Caco-2 (cell line): ENCODE data around the gene SPATA31D1. TPM values are rescaled to one million over a fixed set of nuclear protein-coding genes. Genes with fewer than 3 reads are reported as not detected.

Source experiments
- BruUV-seq: library from RNA; stranded (reverse); fragments of 400-500 nt; replicated peaks from 2 replicates; lab custom pipeline; 2021; lab: Mats Ljungman, UMichigan
- CTCF ChIA-PET: fragments of 300-600 bp; sonication (Branson Sonifier 250); formaldehyde crosslinking; loops from one replicate; lab custom pipeline; 2022; ENCODE audit warnings: antibody characterized with exemption; lab: Charles Lee
- POLR2A ChIA-PET: fragments of 300-600 bp; sonication (Branson Sonifier 250); formaldehyde crosslinking; loops from one replicate; lab custom pipeline; 2022; ENCODE audit warnings: antibody characterized with exemption; lab: Charles Lee
- DNase-seq, 2 experiments: peaks; one replicate each; pipeline versions ENCODE4 v3.0.0 to v3.0.0-alpha.2; 2020 to 2022
- H3K27me3 ChIP-seq: replicated peaks from 2 replicates; pipeline ENCODE4 v1.6.0; 2011; ENCODE audit warnings: low read length; ENCODE audit not compliant: control insufficient read depth, insufficient read depth
- H3K36me3 ChIP-seq: 2 replicates; pipeline ENCODE4 v1.5.1; 2011; ENCODE audit warnings: low read length; ENCODE audit not compliant: control insufficient read depth, insufficient read depth
- H3K4me1 ChIP-seq: fragments of 250-450 bp; sonication (Bioruptor Pico); 2 replicates; pipeline ENCODE4 v1.5.1; 2020; ENCODE audit warnings: mild to moderate bottlenecking
- H3K4me3 ChIP-seq: 2 replicates; pipeline ENCODE4 v1.5.1; 2011; ENCODE audit warnings: low read depth, mild to moderate bottlenecking, control low read depth, low read length
- H3K9me3 ChIP-seq: fragments of 250-450 bp; sonication (Bioruptor Pico); 2 replicates; pipeline ENCODE4 v1.5.1; 2020; ENCODE audit warnings: mild to moderate bottlenecking, moderate library complexity
- H3K27ac Mint-ChIP-seq: one replicate; pipeline ENCODE4 v1.8.0; 2022; ENCODE audit warnings: mixed read lengths; ENCODE audit not compliant: unreplicated experiment
- H3K27me3 Mint-ChIP-seq: one replicate; pipeline ENCODE4 v1.8.0; 2022; ENCODE audit warnings: mixed read lengths; ENCODE audit not compliant: insufficient read depth, unreplicated experiment
- H3K36me3 Mint-ChIP-seq: one replicate; pipeline ENCODE4 v1.8.0; 2022; ENCODE audit warnings: mild to moderate bottlenecking, mixed read lengths; ENCODE audit not compliant: insufficient read depth, unreplicated experiment
- H3K4me1 Mint-ChIP-seq: one replicate; pipeline ENCODE4 v1.8.0; 2022; ENCODE audit warnings: low read depth, mixed read lengths; ENCODE audit not compliant: unreplicated experiment
- H3K4me3 Mint-ChIP-seq: one replicate; pipeline ENCODE4 v1.8.0; 2022; ENCODE audit warnings: mild to moderate bottlenecking, moderate library complexity, mixed read lengths; ENCODE audit not compliant: unreplicated experiment
- H3K9me3 Mint-ChIP-seq: one replicate; pipeline ENCODE4 v1.8.0; 2022; ENCODE audit warnings: mixed read lengths; ENCODE audit not compliant: unreplicated experiment
- CTCF ChIP-seq, 2 experiments: fragments of 200-600 bp in 1 of 2; IDR thresholded peaks; 1 replicate in 1 of 2; 2 replicates in 1 of 2; pipeline versions ENCODE4 v1.5.1 to v1.8.0; 2011 to 2022; ENCODE audit warnings: antibody characterized with exemption in 1 of 2, control low read depth in 1 of 2, inconsistent platforms in 1 of 2, low read depth in 1 of 2, low read length in 1 of 2, mild to moderate bottlenecking in 1 of 2, moderate library complexity in 1 of 2; ENCODE audit not compliant: insufficient read depth in 1 of 2, severe bottlenecking in 1 of 2, unreplicated experiment in 1 of 2
- intact Hi-C: fragments of 100-400 bp; cut with micrococcal nuclease; formaldehyde crosslinking; loops from one replicate; pipeline ENCODE4 v1.10.0; 2022; ENCODE audit not compliant: unreplicated experiment
- total RNA-seq: library from RNA; stranded (reverse); gene quantifications from 2 replicates; pipeline ENCODE4 v1.2.3, GENCODE V29; 2022

Gene SPATA31D1
- total RNA-seq, 1 experiment from 2014 or later: not detected

GRCh38 chr9:81989700-81990099, 1.1 kb downstream of the SPATA31D1 start:
- Mint-ChIP-seq H3K4me3 (no peak overlapping the region), H3K4me1 (no peaks in the 10 kb centered on the region), H3K36me3 (no peaks in the 10 kb centered on the region), H3K27me3 (peaks cover 8% of the 10 kb centered on the region), H3K27ac (no peak overlapping the region), H3K9me3 (no peaks in the 10 kb centered on the region)
- POLR2A ChIA-PET: no interaction called here
- BruUV-seq: no TSS peak
- Histone ChIP-seq H3K4me3 (no peak overlapping the region), H3K36me3 (no peaks in the 10 kb centered on the region), H3K4me1 (no peaks in the 10 kb centered on the region), H3K9me3 (no peaks in the 10 kb centered on the region), H3K27me3 (no peaks in the 10 kb centered on the region)
- no peak for TF ChIP-seq CTCF (IDR thresholded peaks at IDR 0.05; ENCODE audit: insufficient read depth in 1 of 2, low read depth in 1 of 2, low read length in 1 of 2, severe bottlenecking in 1 of 2, unreplicated experiment in 1 of 2)
- CTCF ChIA-PET: no interaction called here
- no peak for DNase-seq
- intact Hi-C loops: no loop called here

GRCh38 chr9:81993656-81994055, 5.1 kb downstream of the SPATA31D1 start:
- Histone ChIP-seq H3K4me1 (no peaks in the 10 kb centered on the region), H3K4me3 (no peak overlapping the region), H3K9me3 (no peaks in the 10 kb centered on the region), H3K36me3 (no peaks in the 10 kb centered on the region), H3K27me3 (no peaks in the 10 kb centered on the region)
- no peak for DNase-seq
- Mint-ChIP-seq H3K27me3 (peaks cover 5% of the 10 kb centered on the region), H3K36me3 (no peaks in the 10 kb centered on the region), H3K27ac (no peak overlapping the region), H3K4me3 (no peak overlapping the region), H3K9me3 (no peaks in the 10 kb centered on the region), H3K4me1 (no peaks in the 10 kb centered on the region)
- CTCF ChIA-PET: no interaction called here
- POLR2A ChIA-PET: no interaction called here
- no TSS peak for BruUV-seq
- no peak for TF ChIP-seq CTCF (IDR thresholded peaks at IDR 0.05; ENCODE audit: insufficient read depth in 1 of 2, low read depth in 1 of 2, low read length in 1 of 2, severe bottlenecking in 1 of 2, unreplicated experiment in 1 of 2)
- intact Hi-C loops: no loop called here

- DNase-seq: no peak
- no peak for TF ChIP-seq CTCF (IDR thresholded peaks at IDR 0.05; ENCODE audit: insufficient read depth in 1 of 2, low read depth in 1 of 2, low read length in 1 of 2, severe bottlenecking in 1 of 2, unreplicated experiment in 1 of 2)
- ChIA-PET CTCF (no interaction called here), POLR2A (no interaction called here)
- H3K36me3 Mint-ChIP-seq: no peaks in the 10 kb centered on the region
- Histone ChIP-seq H3K27me3 (no peaks in the 10 kb centered on the region), H3K9me3 (no peaks in the 10 kb centered on the region), H3K4me1 (no peaks in the 10 kb centered on the region), H3K4me3 (no peak overlapping the region), H3K36me3 (no peaks in the 10 kb centered on the region)
- no TSS peak for BruUV-seq
- H3K27ac Mint-ChIP-seq: no peak overlapping the region
- peaks cover 3% of the 10 kb centered on the region for H3K27me3 Mint-ChIP-seq
- no peaks in the 10 kb centered on the region for H3K9me3 Mint-ChIP-seq
- intact Hi-C loops: no loop called here
- H3K4me1 Mint-ChIP-seq: no peaks in the 10 kb centered on the region
- H3K4me3 Mint-ChIP-seq: no peak overlapping the region
Observed at GRCh38 chr9:81999806-82000205, 11.2 kb downstream of the SPATA31D1 start.
